Loucy (cell line): Measurements from ENCODE around the gene TMEM243.

ENCODE experiments used
- H2AFZ ChIP-seq: fragments of 200-600 bp; sonication (generic); 2 replicates; pipeline ENCODE4 v1.6.0; 2016; ENCODE audit warnings: antibody characterized with exemption, mild to moderate bottlenecking, low read length, moderate library complexity
- H3F3A ChIP-seq: fragments of 200-600 bp; 2 replicates; pipeline ENCODE4 v1.6.0; 2016; ENCODE audit warnings: antibody characterized with exemption, low read depth, mild to moderate bottlenecking
- H3K27me3 ChIP-seq: fragments of 200-600 bp; sonication (generic); 2 replicates; pipeline ENCODE4 v1.6.1; 2014; ENCODE audit warnings: low read length, mild to moderate bottlenecking; ENCODE audit not compliant: insufficient read depth, poor library complexity, severe bottlenecking
- H3K36me3 ChIP-seq: fragments of 200-600 bp; sonication (generic); 2 replicates; pipeline ENCODE4 v1.6.1; 2016; ENCODE audit warnings: low read length; ENCODE audit not compliant: insufficient read depth
- H3K4me1 ChIP-seq: fragments of 200-600 bp; sonication (generic); 2 replicates; pipeline ENCODE4 v1.5.1; 2014; ENCODE audit warnings: low read length, mild to moderate bottlenecking; ENCODE audit not compliant: insufficient read depth, poor library complexity, severe bottlenecking
- H3K4me2 ChIP-seq: fragments of 200-600 bp; sonication (generic); 2 replicates; pipeline ENCODE4 v1.6.0; 2014; ENCODE audit warnings: antibody characterized with exemption, low read length, low read depth, mild to moderate bottlenecking; ENCODE audit not compliant: poor library complexity, severe bottlenecking
- H3K4me3 ChIP-seq: fragments of 200-600 bp; sonication (generic); 2 replicates; pipeline ENCODE4 v1.5.1; 2014; ENCODE audit warnings: low read length, mild to moderate bottlenecking, mixed read lengths; ENCODE audit not compliant: poor library complexity, severe bottlenecking
- H3K79me2 ChIP-seq: fragments of 200-600 bp; sonication (generic); 2 replicates; pipeline ENCODE4 v1.6.1; 2014; ENCODE audit warnings: low read length; ENCODE audit not compliant: insufficient read depth
- H3K9ac ChIP-seq: fragments of 200-600 bp; sonication (generic); 2 replicates; pipeline ENCODE4 v1.6.0; 2014; ENCODE audit warnings: mild to moderate bottlenecking, low read depth, low read length, moderate library complexity; ENCODE audit not compliant: poor library complexity, severe bottlenecking
- H3K9me2 ChIP-seq: fragments of 200-600 bp; sonication (generic); replicated peaks from 2 replicates; pipeline ENCODE4 v1.6.1; 2016; ENCODE audit warnings: low read depth, low read length, mixed read lengths
- H3K9me3 ChIP-seq: fragments of 200-600 bp; sonication (generic); 2 replicates; pipeline ENCODE4 v1.6.1; 2014; ENCODE audit warnings: mild to moderate bottlenecking, antibody characterized with exemption, low read length, low read depth; ENCODE audit not compliant: insufficient read depth
- H4K20me1 ChIP-seq: fragments of 200-600 bp; sonication (generic); 2 replicates; pipeline ENCODE4 v1.6.0; 2014; ENCODE audit warnings: antibody characterized with exemption, low read length, mild to moderate bottlenecking; ENCODE audit not compliant: insufficient read depth, poor library complexity, severe bottlenecking
- CTCF ChIP-seq: fragments of 200-600 bp; sonication (generic); conservative IDR thresholded peaks from 2 replicates; pipeline ENCODE4 v1.5.1; 2014; ENCODE audit warnings: mild to moderate bottlenecking, antibody characterized with exemption, low read length
- EZH2phosphoT487 ChIP-seq: fragments of 200-600 bp; IDR thresholded peaks from 2 replicates; pipeline ENCODE4 v1.6.1; 2018; ENCODE audit warnings: antibody characterized with exemption, mild to moderate bottlenecking, moderate library complexity, borderline replicate concordance

TMEM243 gene

GRCh38 chr7:87223666-87224065 is 4.1 kb upstream of the TMEM243 start:
- H3K9me3 ChIP-seq: no peaks in the 10 kb centered on the region
- no peak for TF ChIP-seq EZH2phosphoT487
- TF ChIP-seq CTCF: no peak

GRCh38 chr7:87220734-87221215 is 1.2 kb upstream of the TMEM243 start:
- Histone ChIP-seq H3K79me2 (peaks cover 40% of the 10 kb centered on the region), H4K20me1 (no peaks in the 10 kb centered on the region), H3K4me1 (peaks cover 30% of the 10 kb centered on the region), H3K27me3 (peaks cover 14% of the 10 kb centered on the region), H3K4me3 (peak overlapping the region; percentile 85), H3K9me2 (no peaks in the 10 kb centered on the region), H3K4me2 (peak overlapping the region; percentile 77), H3K36me3 (no peaks in the 10 kb centered on the region), H3K9me3 (no peaks in the 10 kb centered on the region), H3K9ac (no peak overlapping the region), H2AFZ (peak overlapping the region; percentile 97), H3F3A (no peaks in the 10 kb centered on the region; the same call in 1 of the 2 replicates)
- no peak for TF ChIP-seq EZH2phosphoT487
- TF ChIP-seq CTCF: no peak

More at GRCh38 chr7:87223666-87224065, 4.1 kb upstream of the TMEM243 start:
- Histone ChIP-seq H3K36me3 (no peaks in the 10 kb centered on the region), H4K20me1 (no peaks in the 10 kb centered on the region), H3K79me2 (peaks cover 17% of the 10 kb centered on the region), H3K4me3 (no peak overlapping the region), H3F3A (no peaks in the 10 kb centered on the region), H3K27me3 (peaks cover 14% of the 10 kb centered on the region), H3K9me2 (no peaks in the 10 kb centered on the region), H3K4me1 (peaks cover 5% of the 10 kb centered on the region), H2AFZ (no peak overlapping the region), H3K4me2 (no peak overlapping the region), H3K9ac (no peak overlapping the region)

- Histone ChIP-seq H3K4me2 (peak overlapping the region; percentile 77), H2AFZ (peak overlapping the region; percentile 97), H3K9me3 (no peaks in the 10 kb centered on the region), H3K4me3 (peak overlapping the region; percentile 85), H3K27me3 (peaks cover 14% of the 10 kb centered on the region), H3F3A (no peaks in the 10 kb centered on the region; the same call in 1 of the 2 replicates), H4K20me1 (no peaks in the 10 kb centered on the region), H3K9me2 (no peaks in the 10 kb centered on the region), H3K36me3 (no peaks in the 10 kb centered on the region), H3K4me1 (peaks cover 30% of the 10 kb centered on the region), H3K9ac (peak overlapping the region; percentile 71), H3K79me2 (peaks cover 44% of the 10 kb centered on the region)
- no peak for TF ChIP-seq EZH2phosphoT487
- no peak for TF ChIP-seq CTCF
These were observed 648 bp upstream of the TMEM243 start for GRCh38 chr7:87220026-87220733.
